A549 treated with DMSO at 1 μM for 4 hours (cell line): Measurements from ENCODE around the gene DNAJC13. TPM values are rescaled to one million over a fixed set of nuclear protein-coding genes. Genes with fewer than 3 reads are reported as not detected.

Experiments used
- total RNA-seq: library from RNA; stranded (reverse); fragments of 200-300 nt; extraction: Qiagen RNA extraction; gene quantifications from 5 replicates; pipeline ENCODE4 v1.2.3, GENCODE V29; 2022; ENCODE audit warnings: low read depth

The DNAJC13 gene, protein sequence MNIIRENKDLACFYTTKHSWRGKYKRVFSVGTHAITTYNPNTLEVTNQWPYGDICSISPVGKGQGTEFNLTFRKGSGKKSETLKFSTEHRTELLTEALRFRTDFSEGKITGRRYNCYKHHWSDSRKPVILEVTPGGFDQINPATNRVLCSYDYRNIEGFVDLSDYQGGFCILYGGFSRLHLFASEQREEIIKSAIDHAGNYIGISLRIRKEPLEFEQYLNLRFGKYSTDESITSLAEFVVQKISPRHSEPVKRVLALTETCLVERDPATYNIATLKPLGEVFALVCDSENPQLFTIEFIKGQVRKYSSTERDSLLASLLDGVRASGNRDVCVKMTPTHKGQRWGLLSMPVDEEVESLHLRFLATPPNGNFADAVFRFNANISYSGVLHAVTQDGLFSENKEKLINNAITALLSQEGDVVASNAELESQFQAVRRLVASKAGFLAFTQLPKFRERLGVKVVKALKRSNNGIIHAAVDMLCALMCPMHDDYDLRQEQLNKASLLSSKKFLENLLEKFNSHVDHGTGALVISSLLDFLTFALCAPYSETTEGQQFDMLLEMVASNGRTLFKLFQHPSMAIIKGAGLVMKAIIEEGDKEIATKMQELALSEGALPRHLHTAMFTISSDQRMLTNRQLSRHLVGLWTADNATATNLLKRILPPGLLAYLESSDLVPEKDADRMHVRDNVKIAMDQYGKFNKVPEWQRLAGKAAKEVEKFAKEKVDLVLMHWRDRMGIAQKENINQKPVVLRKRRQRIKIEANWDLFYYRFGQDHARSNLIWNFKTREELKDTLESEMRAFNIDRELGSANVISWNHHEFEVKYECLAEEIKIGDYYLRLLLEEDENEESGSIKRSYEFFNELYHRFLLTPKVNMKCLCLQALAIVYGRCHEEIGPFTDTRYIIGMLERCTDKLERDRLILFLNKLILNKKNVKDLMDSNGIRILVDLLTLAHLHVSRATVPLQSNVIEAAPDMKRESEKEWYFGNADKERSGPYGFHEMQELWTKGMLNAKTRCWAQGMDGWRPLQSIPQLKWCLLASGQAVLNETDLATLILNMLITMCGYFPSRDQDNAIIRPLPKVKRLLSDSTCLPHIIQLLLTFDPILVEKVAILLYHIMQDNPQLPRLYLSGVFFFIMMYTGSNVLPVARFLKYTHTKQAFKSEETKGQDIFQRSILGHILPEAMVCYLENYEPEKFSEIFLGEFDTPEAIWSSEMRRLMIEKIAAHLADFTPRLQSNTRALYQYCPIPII (N-terminal part only)
- total RNA-seq, result 10.5 to 15.6 TPM (median 13.9 TPM) in 5 replicates

GRCh38 chr3:132416807-132417694 is at the start of gene DNAJC13:
Gene DNAJC13 (plus strand): TSS chr3:132417502. CDS start chr3:132434551, 17,049 bp downstream.

Other genes with a start within 250 kb of the DNAJC13 start
- gene ACP3, start 100.1 kb upstream of the DNAJC13 start, total RNA-seq, result 0.02 TPM in 1 of 5 replicates, not detected in the others
- 0.03 TPM in 1 of 5 replicates, not detected in the others for gene ACKR4, start 179.8 kb downstream of the DNAJC13 start, total RNA-seq
- 4.5 to 5.8 TPM (median 5.3 TPM) in 5 replicates for gene ACAD11, start 242.3 kb downstream of the DNAJC13 start, total RNA-seq
- 19.8 to 32.1 TPM (median 25.4 TPM) in 5 replicates for gene UBA5, start 242.8 kb downstream of the DNAJC13 start, total RNA-seq